Panc1 (cell line): ENCODE results near the gene RCOR1. TPM values are rescaled to one million over a fixed set of nuclear protein-coding genes. Genes with fewer than 3 reads are reported as not detected.

Experiments
- ATAC-seq: fragments of 200-7000 bp; cut with Tn5 transposase; 2 replicates; pipeline ENCODE4 v1.9.1; 2020; ENCODE audit warnings: mild to moderate bottlenecking, moderate library complexity
- BruUV-seq: library from RNA; stranded (reverse); fragments of 400-500 nt; replicated peaks from 2 replicates; lab custom pipeline; 2021; lab: Mats Ljungman, UMichigan
- CTCF ChIA-PET: fragments of 300-600 bp; sonication (Branson Sonifier 250); formaldehyde crosslinking; loops from one replicate; lab custom pipeline; 2022; ENCODE audit warnings: antibody characterized with exemption; lab: Charles Lee
- POLR2A ChIA-PET: fragments of 300-600 bp; sonication (Branson Sonifier 250); formaldehyde crosslinking; loops from one replicate; lab custom pipeline; 2022; ENCODE audit warnings: antibody characterized with exemption; lab: Charles Lee
- DNase-seq: peaks from one replicate; pipeline ENCODE4 v3.0.0-alpha.2; 2010; ENCODE audit warnings: low read depth, low spot score
- H3K27ac ChIP-seq: 2 replicates; pipeline ENCODE4 v1.5.1; 2011; ENCODE audit warnings: mild to moderate bottlenecking, low read length, inconsistent platforms
- H3K27me3 ChIP-seq: fragments of 200-500 bp; sonication (Bioruptor generic); 2 replicates; pipeline ENCODE4 v1.6.0; 2014; ENCODE audit warnings: low read length, inconsistent platforms; ENCODE audit not compliant: control insufficient read depth, insufficient read depth
- H3K36me3 ChIP-seq: fragments of 200-500 bp; sonication (Bioruptor generic); 2 replicates; pipeline ENCODE4 v1.5.1; 2014; ENCODE audit warnings: inconsistent platforms, mild to moderate bottlenecking, low read length, moderate library complexity; ENCODE audit not compliant: control insufficient read depth, insufficient read depth
- H3K4me1 ChIP-seq: 2 replicates; pipeline ENCODE4 v1.5.1; 2011; ENCODE audit warnings: inconsistent platforms, mild to moderate bottlenecking, low read length, moderate library complexity; ENCODE audit not compliant: control insufficient read depth, insufficient read depth
- H3K4me3 ChIP-seq, 2 experiments: 2 replicates each; pipeline ENCODE4 v1.5.1; 2011 to 2012; ENCODE audit warnings: low read depth in 2 of 2, low read length in 2 of 2, mild to moderate bottlenecking in 2 of 2, inconsistent platforms in 1 of 2, moderate library complexity in 1 of 2
- H3K9me3 ChIP-seq: fragments of 200-500 bp; sonication (Bioruptor generic); 2 replicates; pipeline ENCODE4 v1.5.1; 2014; ENCODE audit warnings: low read depth, mild to moderate bottlenecking, inconsistent platforms, low read length, moderate library complexity; ENCODE audit not compliant: control insufficient read depth, insufficient read depth
- CTCF ChIP-seq: fragments of 450-650 bp; IDR thresholded peaks from 2 replicates; pipeline ENCODE4 v1.5.1; 2017; ENCODE audit warnings: mild to moderate bottlenecking
- POLR2AphosphoS5 ChIP-seq: IDR thresholded peaks from 2 replicates; pipeline ENCODE4 v1.6.1; 2012; ENCODE audit warnings: mild to moderate bottlenecking, low read depth, low read length, moderate library complexity
- REST ChIP-seq, 2 experiments: IDR thresholded peaks; 2 replicates each; pipeline ENCODE4 v1.6.1; 2011 to 2012; ENCODE audit warnings: low read depth in 2 of 2, control low read depth in 1 of 2, low read length in 1 of 2, mild to moderate bottlenecking in 1 of 2, moderate library complexity in 1 of 2; ENCODE audit not compliant: insufficient read depth in 1 of 2
- SIN3A ChIP-seq: IDR thresholded peaks from 2 replicates; pipeline ENCODE4 v1.6.1; 2012; ENCODE audit warnings: low read depth, mild to moderate bottlenecking, low read length, moderate library complexity, borderline replicate concordance; ENCODE audit not compliant: insufficient read depth
- TCF7L2 ChIP-seq: IDR thresholded peaks from 2 replicates; pipeline ENCODE4 v1.6.1; 2011; ENCODE audit warnings: mild to moderate bottlenecking, low read depth, low read length, inconsistent platforms
- in situ Hi-C: cut with HindIII; loops from 2 replicates; pipeline ENCODE4 v1.10.0; 2016; ENCODE audit warnings: low sequenced_read_pairs, low pct_unique_long_range_greater_than_20kb
- intact Hi-C: fragments of 100-400 bp; cut with micrococcal nuclease; formaldehyde crosslinking; loops from one replicate; pipeline ENCODE4 v1.10.0; 2022; ENCODE audit not compliant: unreplicated experiment
- total RNA-seq: library from RNA; stranded (reverse); gene quantifications from one replicate; pipeline ENCODE4 v1.2.1, GENCODE V29; 2021; ENCODE audit not compliant: unreplicated experiment

Gene RCOR1
- total RNA-seq, 1 experiment from 2014 or later = 27.1 TPM

- DNase-seq = no peak
- no TSS peak for BruUV-seq
- H3K27ac ChIP-seq = no peak overlapping the region
- in situ Hi-C loops (no loop called here), intact Hi-C loops (no loop called here)
- no peaks in the 10 kb centered on the region for H3K9me3 ChIP-seq
- no peak for ATAC-seq
- H3K36me3 ChIP-seq = peaks cover 4% of the 10 kb centered on the region
- H3K4me3 ChIP-seq = no peak overlapping the region
- POLR2A ChIA-PET = no interaction called here
- no peaks in the 10 kb centered on the region for H3K4me1 ChIP-seq
- TF ChIP-seq REST (IDR thresholded peaks at IDR 0.05; ENCODE audit: insufficient read depth in 1 of 2, low read depth in 2 of 2, low read length in 1 of 2) (no peak), POLR2AphosphoS5 (no peak), CTCF (no peak), TCF7L2 (no peak), SIN3A (no peak)
- CTCF ChIA-PET = no interaction called here
- no peaks in the 10 kb centered on the region for H3K27me3 ChIP-seq
Measured at GRCh38 chr14:102723650-102724049, 131.2 kb downstream of the RCOR1 start.

GRCh38 chr14:102726191-102726949, 133.9 kb downstream of the RCOR1 start:
- ATAC-seq = no peak
- Histone ChIP-seq H3K9me3 (no peaks in the 10 kb centered on the region), H3K4me3 (no peak overlapping the region), H3K36me3 (peaks cover 4% of the 10 kb centered on the region), H3K27ac (no peak overlapping the region), H3K27me3 (no peaks in the 10 kb centered on the region), H3K4me1 (no peaks in the 10 kb centered on the region)
- no peak for DNase-seq
- in situ Hi-C loops = no loop called here
- TF ChIP-seq TCF7L2 = no peak
- TF ChIP-seq REST (IDR thresholded peaks at IDR 0.05; ENCODE audit: insufficient read depth in 1 of 2, low read depth in 2 of 2, low read length in 1 of 2) = no peak
- TF ChIP-seq POLR2AphosphoS5 = no peak
- TF ChIP-seq SIN3A = no peak
- no peak for TF ChIP-seq CTCF
- no TSS peak for BruUV-seq
- POLR2A ChIA-PET = interaction anchor here (0.6 kb wide), 1 partner anchor 10 kb away, joined by 4 read pairs; no protein-coding TSS in a partner anchor
- intact Hi-C loops = no loop called here
- CTCF ChIA-PET = no interaction called here
